ENCODE data around the gene PACRG.

The PACRG gene

DNA sequence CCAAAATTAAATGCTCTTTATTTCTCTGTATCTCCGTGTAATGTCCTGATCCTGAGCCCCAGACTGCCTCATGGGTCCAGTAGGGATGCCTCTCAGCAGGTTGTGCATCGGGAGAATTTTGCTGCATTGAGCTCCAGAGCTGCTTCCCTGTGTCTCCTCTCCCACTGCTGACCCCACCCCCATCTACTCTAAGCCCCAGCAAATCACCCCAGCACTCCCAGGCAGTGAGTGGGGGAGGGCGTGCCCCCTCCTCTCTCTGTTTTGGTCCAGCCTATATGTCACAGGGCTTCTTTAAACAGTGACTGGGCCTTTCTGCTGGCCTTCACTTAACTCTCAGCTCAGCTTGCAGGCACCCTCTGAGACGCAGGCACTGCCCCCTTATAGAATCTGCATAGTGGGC, 458.0 kb downstream of the PACRG start:
- no peak for DNase-seq

DNA sequence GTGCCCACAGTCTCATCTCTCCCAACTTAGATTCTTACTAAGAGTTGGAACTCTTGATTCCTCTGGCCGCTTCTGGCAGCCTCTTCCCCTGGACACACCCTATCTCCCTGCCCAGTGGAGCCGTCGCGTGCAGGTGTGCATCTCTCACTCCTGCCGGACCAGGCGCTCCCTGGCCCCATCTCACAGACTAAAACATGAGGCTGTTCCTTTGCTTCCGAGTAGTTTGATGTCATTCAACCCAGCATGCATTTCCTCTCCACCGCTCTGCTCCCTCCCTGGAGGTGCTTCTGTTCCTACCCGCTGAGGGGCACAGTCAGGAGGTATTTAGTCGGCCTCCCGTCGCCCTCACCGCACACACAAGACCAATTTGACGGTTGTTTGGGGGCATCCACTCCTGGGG, 458.8 kb downstream of the PACRG start:
- DNase-seq: no peak

DNA sequence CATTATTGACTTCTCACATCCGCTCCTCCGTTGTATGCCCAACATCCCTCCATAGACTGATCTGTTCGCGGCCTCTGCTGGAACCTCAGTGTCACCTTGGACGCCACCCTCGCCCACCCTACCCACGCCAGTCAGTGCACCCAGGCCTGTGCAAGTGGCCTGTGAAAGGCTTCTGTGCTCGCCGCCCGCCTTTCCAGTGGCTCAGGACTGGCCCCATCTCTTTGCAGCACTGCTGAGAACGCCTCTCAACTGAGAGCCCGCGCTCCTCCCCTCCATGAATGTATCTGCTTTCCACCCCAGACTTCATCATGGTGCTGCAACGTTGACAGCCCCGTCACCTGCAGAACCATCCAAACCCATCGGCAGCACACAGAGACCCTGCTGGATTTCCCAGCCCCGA, 459.4 kb downstream of the PACRG start:
- no peak for DNase-seq

DNA sequence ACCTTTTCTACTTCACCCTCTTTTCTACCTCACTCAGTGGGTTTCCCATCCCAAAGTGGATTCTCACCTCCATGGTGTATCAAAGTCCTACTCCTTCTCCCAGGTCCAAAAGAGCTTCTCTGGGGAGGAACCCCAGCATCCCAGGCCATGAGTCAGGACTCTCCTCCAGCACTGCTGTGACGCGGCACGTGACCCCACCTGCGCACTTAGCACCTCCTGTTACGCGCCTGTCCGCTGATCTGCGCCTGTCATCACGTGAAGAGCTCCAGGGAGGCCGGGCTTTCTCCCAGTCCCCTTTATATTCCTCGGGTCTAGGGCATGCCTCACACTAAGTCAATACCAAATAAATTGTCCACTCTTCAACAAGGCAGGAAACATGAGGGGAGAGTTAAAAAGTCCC, 459.8 kb downstream of the PACRG start:
- DNase-seq: no peak

DNA sequence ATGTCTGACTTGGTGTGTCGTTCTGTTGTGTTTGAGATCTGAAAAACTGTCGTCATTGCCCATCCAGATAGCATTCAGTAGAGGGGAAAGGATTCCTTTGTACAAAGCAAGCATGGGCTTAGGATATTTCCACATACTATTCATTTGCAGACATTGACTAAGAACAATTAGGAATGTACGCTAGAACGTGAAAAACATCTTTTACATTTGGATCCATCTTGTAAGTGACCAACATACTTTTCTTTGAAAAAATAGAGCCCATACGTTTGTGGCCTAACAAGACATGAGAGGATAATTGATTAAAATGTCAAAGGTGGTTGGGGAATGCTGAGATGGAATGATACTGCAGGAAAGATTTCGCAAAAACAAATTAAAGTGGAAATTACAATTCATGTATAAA, 461.0 kb downstream of the PACRG start:
- DNase-seq: no peak

DNA sequence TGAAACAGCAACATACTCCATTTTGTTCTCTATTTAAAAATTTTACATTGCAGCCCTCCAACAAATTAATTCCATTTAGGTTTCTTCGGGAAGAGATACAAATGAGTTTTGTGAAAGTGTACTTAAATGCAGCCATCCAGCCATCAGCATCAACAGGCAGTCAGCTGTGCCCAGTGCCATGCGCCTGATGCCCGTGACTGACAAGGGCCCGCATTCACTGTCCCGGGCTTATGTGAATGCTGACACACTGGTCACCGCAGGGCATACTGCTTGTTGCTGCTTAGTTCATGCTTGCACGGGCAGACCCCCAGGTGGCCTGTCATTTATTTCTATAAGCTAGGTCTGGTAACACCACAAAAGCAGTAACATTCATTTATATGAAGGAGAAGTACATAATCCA, 461.8 kb downstream of the PACRG start:
- DNase-seq: no peak

DNA sequence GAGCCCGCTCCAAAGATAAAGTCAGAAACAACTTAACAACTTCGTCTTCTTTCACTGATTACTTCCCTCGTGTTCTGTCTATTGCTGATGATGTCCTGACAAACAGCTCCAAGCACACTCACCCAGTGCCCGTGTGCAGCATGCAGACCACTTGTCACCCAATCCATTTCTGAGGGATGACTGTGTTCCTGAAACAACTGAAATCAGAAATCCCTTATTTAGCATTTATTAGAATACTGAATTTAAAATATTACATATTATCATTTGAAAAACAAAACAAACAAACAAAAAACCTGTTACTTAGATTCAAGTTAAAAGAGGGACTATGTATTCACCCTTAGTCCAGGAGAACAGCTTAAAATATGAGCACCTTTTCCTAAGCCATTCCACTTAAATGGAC, 463.0 kb downstream of the PACRG start:
- no peak for DNase-seq

DNA sequence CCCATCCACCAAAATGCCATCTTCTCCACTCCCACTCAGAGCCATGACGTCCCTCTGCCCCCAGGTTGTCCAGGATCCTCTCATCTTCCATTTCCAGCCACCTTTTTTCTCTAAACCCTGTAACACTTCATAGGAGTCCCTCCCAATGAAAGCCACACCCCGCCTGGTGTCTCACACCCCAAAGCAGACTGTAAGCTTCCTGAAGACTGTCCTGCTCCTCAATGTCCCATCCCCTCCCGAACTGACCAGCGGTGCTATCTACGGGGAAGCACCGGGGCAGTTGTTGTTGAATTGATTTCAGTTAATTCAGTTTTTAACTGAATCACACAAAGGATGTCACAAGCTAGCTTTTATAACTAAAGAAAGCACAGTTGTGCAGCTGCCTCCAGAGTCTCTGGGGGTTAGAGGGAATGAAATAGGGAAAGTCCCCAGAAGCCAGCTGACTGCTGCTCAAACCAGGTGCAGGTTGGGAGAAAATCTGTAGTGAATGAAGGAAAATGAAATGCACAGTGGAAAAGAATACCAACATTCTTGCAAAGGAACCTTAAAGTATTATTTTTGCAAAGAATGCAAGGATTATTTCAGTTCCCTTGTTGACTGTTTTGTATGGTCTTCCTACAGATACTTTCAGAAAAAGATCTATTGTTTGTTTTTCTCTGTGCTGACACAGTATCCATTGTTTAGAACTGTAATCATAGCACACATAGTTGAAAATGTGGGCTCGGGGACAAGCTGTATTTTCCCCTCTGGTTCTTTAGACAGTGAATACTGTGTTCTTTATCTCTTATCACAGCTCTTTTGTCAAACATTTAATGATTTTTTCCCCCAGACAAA, 464.1 kb downstream of the PACRG start:
- DNase-seq: no peak

DNA sequence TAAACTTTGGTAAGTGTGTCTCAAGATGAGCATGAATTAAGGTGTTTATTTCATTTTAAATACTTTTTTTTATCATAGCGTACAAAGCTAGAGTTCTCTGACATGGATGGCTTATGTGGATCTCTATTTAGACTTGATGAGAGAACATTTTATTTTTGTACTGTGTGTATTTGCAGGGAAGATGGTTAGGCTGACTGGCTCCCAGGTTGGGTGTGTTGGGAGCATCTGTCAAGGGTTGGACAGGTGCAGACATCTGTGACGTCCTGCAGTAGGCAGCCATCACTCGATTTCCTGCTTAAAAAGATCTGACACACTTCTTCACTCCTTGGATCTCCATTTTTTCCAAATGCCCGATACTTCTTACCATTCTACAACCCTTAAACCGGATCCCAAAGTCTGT, 464.8 kb downstream of the PACRG start:
- DNase-seq: no peak

DNA sequence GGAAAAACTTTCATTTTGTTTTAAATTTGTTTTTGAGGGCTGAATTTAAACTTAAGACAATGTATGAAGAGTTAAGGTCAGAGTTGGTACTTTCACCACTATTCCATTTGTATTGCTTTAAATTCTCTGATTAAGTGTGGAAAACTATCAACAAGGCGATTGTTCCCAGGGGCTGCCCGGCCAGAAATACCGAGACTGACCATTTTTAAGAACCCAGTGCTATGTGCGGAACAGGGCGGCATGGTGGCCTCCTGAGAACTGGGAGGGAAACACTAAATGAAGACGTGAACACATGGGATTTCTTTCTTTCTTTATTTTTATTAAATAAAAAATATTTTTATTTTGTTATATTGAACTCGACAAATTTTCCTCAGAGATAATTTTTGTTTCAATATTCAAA, 465.6 kb downstream of the PACRG start:
- no peak for DNase-seq

DNA sequence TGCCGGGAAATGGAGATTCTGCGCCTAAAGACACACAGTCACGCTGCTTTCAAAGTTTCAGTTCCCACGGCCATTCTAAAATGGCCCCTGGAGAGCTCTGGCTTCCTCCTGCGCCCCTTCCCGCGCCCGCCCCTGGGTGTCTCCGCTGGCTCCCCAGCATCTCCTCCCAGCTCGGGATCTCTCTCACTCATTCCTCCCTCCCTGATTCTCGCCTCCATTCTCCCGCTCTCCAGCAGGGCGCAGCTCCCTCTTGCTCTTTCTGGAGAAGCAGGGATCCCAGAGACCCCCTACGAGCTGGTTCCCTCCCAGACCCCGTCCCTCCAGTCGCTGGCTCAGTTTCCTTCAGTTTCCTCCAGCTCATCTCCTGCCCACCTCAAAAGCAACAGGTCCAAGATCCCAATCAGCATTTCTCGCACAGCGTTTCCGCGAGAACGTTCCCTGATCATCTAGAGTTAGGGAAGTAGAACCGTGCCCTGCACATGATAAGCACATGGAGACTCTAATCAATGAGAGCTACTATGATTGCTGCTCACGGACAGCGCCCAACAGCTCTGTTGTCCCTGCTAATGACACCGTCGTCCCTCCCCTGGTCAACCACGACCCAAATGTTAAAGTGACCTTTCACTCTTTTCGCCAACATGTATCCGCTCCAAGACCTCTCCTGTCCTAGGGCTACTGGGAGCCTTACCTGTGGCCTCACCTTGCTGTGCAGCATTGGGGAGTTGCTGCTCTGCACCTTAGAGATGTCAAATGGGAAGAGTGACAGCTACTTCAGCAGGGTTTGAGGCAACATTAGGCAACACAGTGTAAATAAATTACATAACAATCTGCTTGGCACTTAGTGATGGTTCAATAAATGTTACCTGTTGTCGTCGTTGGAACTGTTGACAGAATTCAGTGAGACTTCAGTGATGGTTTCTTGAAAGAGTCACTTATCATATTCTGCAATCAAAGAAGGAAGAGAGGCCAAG, 468.2 kb downstream of the PACRG start:
- no peak for DNase-seq

DNA sequence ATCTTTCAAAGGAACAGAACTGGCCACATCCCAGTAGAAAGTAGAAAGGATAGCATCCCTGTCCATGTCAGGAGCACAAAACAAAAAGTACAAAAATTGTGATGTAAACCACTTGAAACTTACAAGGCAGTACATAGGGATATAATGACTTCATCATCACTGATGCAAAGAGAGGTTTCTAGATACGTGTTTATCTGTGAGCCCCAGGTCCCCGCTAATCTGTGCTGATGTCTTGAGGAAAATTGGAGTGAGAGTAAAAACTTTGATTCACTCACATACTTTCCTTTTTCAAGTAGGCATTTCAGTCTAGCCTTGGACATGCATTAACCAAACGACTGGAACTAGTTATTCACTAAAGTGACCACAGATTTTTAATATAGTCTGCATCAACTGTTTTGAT, 470.1 kb downstream of the PACRG start:
- no peak for DNase-seq

DNA sequence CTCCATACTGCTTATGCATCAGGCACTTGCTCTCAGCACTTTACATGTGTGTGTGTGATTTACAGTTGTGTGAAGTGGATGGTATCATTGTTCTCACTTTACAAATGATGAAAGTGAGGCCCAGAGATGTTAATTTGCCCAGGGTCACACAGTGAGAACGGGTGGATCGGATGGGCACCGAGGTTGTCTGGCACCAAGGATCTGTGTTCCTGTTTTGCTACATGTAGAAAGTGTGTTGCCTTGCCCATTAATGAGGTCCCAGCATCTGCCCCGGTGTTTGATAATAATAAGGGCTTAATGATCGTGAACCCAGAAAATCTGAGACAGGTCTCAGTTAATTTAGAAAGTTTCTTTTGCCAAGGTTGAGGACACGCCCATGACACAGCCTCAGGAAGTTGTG, 470.6 kb downstream of the PACRG start:
- DNase-seq: no peak

DNA sequence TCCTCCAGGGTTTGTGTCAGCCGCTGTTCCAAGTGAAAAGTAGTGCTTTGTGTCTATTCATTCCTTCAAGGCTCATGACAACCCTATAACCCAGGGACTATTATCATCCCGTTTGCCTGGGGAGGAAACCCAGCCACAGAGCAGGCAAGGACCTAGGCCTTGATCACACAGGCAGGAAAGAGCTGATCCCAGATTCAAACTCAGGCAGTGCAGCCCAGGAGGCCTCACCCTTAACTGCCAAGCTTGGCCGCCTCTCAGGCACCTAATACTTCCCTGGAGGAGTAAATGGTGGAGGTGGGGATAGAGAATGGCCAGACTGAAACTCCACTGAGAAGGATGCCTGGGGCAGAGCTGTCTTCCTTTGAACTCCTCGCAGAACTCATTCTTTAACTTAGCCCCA, 471.6 kb downstream of the PACRG start:
- no peak for DNase-seq

DNA sequence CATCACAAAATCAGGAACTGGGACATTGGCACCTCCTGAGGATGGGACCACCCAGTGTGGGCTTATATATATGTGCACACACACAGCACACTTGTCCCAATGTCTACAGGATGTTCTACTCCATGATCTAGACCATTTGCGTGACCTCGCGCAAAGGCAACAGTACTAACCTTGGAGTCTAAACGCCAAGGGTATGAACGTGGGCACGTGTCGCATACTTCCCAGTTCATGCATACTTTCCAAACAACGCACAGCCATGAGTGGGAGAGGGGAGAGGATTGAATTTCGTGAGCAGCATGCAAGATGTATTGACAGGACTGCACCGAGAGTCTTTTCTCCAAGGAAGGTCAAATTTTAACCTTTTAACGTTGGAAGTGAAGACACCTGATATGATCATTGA, 472.5 kb downstream of the PACRG start:
- no peak for DNase-seq

DNA sequence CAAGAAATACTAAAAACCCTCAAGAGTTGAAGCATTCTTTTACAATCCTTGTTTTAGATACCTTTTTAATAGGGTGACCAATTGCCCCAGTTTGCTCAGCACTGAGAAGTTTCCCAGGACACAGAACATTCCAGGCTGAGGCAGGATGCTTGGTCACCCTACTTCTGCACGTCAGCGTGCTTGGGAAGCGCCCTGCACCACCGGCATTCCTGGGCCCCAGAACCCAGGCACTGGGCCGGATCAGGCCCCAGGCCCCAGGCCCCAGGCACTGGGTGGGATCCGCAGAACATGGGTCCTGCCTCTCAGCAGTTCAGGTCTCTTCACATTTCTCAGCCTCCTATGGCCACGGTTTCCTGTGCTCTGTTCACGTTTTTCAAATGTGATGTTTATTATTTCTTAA, 472.9 kb downstream of the PACRG start:
- DNase-seq: no peak

DNA sequence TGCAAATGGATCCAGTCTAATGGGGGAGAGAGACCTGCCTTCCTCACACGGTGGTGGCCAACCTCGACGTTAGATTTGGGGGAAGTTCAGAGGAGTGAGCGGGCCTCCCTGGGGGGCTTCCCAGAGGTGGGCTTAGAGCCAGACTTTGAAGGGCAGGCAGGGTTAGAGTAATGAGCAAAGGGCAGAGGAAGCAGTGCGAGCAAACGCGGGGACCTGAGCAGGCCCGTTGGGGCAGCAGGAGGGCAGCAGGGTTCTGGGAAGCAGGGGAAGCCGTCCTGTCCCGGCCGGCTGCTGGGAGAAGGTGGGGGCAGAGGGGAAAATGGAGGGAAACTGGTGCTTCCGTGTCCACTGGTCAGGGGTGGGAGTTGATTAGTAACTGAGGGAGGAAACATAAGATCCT, 474.1 kb downstream of the PACRG start:
- DNase-seq: no peak

DNA sequence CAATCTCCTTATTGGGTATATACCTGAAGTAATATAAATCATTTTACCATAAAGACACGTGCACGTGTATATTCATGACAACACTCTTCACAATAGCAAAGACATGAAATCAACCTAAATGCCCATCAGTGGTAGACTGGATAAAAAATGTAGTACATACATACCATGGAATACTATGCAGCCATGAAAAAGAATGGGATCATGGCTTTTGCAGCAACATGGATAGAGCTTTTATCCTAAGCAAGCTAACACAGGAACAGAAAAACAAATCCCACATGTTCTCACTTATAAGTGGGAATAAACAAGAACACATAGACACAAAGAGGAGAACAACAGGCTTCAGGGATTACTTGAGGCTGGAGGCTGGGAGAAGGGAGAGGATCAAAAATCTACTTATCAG, 478.4 kb downstream of the PACRG start:
- no peak for DNase-seq

DNA sequence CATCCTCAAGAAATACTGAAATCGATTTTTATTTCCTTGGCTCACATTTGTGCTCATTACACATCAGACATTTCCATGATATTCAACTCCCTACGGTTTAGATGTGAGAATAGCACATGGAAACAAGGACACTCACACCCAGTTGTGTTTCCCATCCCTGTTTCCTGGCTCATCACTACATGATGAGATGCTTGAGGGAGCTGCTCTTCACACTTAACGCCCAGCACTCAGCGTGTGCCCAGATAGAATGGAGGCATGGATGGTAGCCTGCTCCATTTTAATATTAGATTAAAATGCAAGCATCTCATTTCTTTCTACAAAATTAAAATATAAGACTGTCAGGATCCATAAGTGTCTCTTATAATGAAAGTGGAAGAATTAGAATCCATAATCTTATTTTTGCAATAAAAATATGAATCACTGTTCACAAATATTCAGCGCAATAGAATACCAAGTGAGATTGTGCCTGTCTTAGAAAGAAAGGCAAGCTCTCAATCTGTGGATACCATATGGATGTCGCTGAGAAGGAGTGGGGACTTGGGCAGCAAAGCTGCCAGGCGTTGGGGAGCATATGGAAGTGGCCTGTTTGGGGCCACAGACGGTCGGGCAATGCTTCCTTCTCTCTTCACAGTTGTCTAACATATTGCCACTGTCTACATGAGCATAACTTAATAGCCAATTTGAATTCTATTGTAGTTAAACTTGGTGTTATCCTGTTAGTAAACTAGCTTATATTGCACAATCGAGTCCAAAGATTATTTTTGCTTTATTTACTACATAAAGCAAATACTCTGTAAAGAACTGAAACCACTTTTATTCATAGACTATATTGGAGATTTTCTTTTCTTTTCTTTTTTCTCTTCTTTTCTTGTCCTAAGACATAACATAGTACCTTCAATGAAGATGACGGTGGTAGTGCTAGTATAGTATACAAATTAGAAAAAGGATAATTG, 479.9 kb downstream of the PACRG start:
- peak; percentile 57 to 87 for DNase-seq

DNA sequence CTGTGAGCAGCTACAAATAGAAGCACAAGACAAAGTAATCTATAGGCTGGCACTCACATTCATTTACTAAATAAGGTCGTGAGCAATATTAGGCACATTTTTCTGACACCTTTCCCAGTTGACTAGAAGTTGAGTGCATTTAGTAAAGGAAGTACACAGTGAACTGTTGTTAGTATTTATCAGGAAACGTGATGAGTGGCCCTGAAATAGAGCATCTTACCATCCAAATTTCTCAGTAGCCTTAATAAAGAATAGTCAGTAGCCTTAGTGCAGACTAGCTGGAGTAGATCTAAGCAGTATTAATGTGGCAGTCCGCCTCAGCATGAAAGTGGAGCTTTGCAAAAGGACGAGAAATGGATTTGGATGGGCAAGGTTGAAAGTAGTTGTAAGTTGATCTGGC, 481.2 kb downstream of the PACRG start:
- DNase-seq: no peak

DNA sequence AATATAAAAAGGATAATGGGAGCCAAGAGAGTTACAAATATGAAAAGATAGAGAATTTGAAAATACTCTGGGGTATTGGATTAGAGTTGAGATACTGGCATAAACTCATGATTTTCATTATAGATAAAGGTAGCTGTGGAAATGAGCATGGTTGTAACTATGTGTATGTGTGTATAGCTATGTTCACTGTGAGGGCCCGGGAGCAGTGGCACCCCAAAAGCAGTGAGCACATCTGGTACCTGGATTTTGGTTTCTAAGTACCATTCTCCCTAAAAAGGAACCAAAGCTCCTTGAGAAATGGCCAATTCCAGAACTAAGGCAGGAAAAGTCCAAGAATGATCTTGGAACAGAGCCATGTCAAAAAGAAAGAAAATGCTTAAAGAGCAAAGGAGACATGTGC, 484.3 kb downstream of the PACRG start:
- DNase-seq: no peak

DNA sequence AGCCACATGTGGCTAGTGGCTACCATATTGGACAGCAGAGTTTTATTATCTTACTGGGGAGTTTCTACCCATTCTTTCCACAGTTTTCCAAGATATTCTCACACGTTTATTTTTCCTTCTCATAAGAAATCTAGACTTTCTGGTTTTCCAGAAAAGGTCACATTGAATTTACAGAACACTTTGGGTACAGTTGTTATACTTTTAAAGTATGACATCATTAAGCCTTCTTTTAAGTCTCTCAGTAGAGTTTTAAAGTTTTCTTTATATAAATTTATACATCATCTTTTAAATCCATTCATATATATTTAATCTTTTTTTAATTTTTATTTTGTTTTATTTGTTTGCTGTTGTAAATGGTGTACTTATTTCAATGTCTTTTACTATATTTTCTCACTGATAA, 486.5 kb downstream of the PACRG start:
- no peak for DNase-seq

DNA sequence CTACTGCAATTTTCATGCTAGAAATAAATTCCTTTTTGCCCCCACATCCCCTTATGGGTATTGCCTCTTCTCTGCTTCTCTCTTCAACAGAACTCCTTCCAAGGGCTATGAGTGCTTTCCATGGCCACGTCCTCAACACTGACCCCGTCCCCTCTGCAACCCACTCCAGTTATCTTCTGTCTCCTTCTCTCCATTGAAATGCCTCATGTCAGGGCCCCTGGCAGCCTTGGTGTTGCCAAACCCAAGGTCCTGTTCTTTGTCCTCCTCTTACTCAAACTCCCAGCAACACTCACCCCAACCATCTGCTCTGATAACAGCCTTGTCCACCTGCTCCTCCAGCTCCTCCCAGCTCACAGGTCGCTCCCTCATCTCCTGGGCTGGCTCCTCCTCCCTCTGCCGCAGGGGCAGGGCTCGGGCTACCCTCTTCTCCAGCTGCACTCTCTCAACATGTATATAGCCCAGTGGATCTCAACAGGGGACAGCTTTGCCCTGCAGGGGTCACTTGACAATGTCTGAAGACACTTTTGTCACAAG, 490.7 kb downstream of the PACRG start:
- no peak for DNase-seq
